Epithelial cell of esophagus (primary cell): Measurements from ENCODE around the gene SYNE4.

ENCODE experiments used
- DNase-seq: peaks from one replicate; pipeline ENCODE4 v3.0.0; 2010; ENCODE audit warnings: low read depth
- H3K4me3 ChIP-seq: 2 replicates; pipeline ENCODE4 v1.5.1; 2011; ENCODE audit warnings: mild to moderate bottlenecking, low read length, control low read depth
- CTCF ChIP-seq: IDR thresholded peaks from 2 replicates; pipeline ENCODE4 v1.5.1; 2011; ENCODE audit warnings: low read depth, mild to moderate bottlenecking, low read length, control low read depth, inconsistent platforms; ENCODE audit not compliant: insufficient read depth; ENCODE audit errors: missing control alignments

The SYNE4 gene

GRCh38 chr19:36023432-36023831, 14.8 kb upstream of the SYNE4 start:
- no peak for TF ChIP-seq CTCF
- H3K4me3 ChIP-seq = no peak overlapping the region
- no peak for DNase-seq

GRCh38 chr19:36019061-36019670, 10.6 kb upstream of the SYNE4 start:
- DNase-seq = no peak
- H3K4me3 ChIP-seq = no peak overlapping the region
- TF ChIP-seq CTCF = no peak

GRCh38 chr19:36014012-36014924, 5.7 kb upstream of the SYNE4 start, which contains the start of gene ALKBH6:
ALKBH6 (minus strand) TSS chr19:36014213; CDS start chr19:36013397, 816 bp downstream.
- no peak for TF ChIP-seq CTCF
- DNase-seq = peak; percentile 100
- peak within 1 kb of the TSS; percentile 84 for H3K4me3 ChIP-seq

- H3K4me3 ChIP-seq = peak overlapping the region; percentile 84
Observed at GRCh38 chr19:36013280-36014011, 4.8 kb upstream of the SYNE4 start.

GRCh38 chr19:36010402-36010801, 1.8 kb upstream of the SYNE4 start:
- H3K4me3 ChIP-seq = no peak overlapping the region

More at GRCh38 chr19:36013280-36014011, 4.8 kb upstream of the SYNE4 start:
- DNase-seq = no peak
- TF ChIP-seq CTCF = no peak

More at GRCh38 chr19:36010402-36010801, 1.8 kb upstream of the SYNE4 start:
- no peak for DNase-seq
- no peak for TF ChIP-seq CTCF
